Measurements from ENCODE around the gene CCDC59.
"Not testable (repeated sequence)": the region's sequence is repeated elsewhere in the genome, so short reads cannot be mapped to it uniquely, and the experiment has no call there.

The CCDC59 gene

DNA sequence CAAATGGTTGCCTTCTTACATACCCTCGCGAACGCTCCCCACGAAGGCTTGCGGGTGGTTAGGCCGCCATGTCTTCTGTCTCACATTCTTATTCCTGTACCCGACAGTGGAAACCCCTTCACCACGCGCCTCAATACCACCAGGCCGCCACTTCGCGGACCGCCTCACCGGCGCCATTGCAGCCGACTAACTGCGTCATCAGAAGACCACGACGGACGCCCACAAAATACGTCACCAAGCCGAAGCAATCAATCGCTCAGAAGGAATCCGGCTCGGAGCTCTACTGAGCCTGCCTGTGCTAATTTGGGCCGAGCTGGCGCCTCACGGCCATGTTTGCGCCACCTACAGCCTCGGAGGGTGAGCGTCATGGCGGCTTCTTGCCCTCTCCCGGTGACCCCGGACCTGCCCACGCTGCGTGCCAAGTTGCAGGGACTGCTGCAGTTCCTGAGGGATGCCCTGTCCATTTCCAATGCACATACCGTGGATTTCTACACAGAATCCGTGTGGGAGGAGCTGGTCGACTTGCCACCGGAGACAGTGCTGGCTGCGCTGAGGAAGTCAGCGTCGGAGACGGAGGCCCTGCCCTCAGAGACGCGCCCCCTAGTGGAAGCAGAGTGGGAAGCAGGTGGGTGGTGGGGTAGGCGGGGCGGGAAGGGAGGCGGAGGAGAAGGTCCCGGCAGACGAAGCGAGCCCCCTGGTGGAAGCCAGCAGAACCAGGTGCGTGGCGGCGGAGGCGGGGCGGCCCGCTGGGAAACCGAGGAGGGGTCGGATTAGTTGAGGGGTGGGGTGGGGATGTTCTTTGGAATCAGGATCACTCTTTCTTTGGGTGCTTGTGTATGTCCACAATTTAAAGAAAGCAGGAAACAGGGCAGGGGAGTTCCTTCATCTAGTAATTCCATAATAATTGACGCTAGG lies at the start of gene CCDC59, which contains the start of gene METTL25:
Gene CCDC59 (minus strand): TSS at position 188 of the 915 bp plus-strand sequence. CDS start 11 bp downstream, at position 177.
Gene METTL25 (plus strand): TSS at position 330 of the 915 bp plus-strand sequence. CDS start 37 bp downstream, at position 367.
- peak; percentile 98 for DNase-seq

GRCh38 chr12:82407481-82407880 lies 49.3 kb upstream of the CCDC59 start:
- no peak for DNase-seq

DNA sequence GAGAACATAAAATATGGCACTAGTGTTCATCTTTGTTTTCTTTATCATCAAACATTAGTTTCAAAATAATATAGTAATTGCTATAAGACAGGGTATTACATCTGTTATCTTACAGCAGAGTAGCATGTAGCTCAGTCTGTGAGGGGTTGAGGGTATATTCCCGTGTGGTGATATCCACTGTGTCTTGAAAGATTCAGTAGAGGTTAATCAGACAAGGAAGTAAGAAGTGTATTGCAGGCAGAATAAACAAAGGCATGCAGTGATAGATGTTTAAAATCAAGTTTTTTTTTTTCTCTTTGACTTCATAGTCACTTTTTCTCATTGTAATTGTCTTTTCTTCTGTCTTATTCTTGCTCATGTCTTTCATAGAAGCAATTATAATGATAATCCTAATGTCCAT lies 48.5 kb upstream of the CCDC59 start:
- no peak for DNase-seq

DNA sequence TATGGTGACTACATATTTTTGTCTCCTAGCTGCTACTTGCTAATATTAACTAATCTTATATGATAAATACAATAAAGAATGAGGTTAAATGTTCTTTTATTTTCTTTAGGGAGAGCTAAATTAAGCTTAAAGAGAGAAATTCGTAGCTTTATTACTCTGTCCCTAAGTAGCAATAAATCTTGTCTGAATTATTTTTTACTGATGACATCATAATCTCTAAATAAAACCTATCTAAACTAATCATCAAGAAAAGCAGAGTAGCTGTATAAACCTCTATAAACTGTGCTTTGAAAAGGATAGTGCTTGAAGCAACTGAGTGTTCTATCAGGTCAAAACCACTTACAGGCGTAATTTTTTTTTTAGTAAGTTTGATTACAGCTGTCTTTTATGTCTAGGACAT lies 42.6 kb upstream of the CCDC59 start:
- no peak for DNase-seq

DNA sequence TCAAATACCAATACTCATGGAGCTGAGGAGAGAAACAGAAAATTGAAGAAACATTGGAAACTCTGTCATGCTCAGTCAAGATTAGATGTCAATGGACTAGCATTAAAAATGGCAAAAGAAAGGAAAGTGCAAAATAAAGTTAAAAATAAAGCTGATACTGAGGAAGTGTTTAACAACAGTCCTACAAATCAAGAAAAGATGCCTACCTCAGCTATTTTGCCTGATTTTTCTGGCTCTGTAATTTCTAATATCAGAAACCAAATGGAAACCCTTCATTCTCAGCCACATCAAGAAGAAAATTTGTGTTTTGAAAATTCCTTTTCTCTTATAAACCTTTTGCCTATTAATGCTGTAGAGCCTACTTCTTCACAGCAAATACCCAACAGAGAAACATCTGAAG lies 40.7 kb upstream of the CCDC59 start:
- DNase-seq: no peak

DNA sequence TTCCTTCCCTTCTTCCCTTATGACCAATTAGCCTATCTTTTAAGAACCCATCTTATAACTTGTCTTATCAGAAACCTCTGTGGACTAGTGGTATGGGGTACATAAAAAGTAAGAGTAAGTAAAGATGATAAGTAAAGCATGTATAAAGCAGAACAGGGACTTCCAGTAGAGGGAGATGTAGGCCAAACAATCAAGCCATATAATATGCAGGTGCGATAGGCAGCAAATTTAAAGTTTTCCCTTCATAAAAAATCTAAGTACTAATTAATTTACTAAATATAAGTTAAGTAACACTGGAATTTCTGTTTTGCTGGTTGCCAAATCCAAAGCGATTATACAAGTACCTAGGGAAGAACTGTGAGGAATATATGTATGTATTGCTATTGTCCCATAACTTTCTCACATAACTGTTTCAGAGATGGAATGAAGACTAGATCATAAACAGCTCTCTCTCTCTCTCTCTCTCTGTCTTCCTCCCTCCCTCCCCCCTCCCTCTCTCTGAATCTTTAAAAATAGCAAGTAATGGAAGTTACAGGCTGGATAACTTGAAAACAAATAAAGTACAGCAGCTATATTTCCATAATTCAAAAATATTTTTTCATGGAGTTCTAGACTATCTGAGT lies 25.9 kb upstream of the CCDC59 start:
- no peak for DNase-seq

DNA sequence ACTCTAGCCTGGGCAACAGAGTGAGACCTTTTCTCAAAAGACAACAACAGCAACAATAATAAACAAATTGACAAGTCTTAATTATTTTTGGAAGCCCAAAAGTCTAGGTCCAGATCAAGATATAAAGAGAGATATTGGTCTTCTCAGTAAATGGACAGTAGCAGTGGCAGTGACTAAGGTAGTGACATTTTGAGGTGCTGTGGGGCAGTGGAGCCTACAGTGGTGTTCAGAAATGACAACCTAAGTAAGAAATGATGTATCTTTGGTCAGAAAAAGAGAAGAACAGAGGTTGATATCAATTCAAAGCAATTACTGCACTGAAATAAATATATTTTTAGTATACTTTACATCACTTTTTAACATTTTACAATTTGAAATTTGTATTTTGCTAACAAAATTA lies 20.8 kb upstream of the CCDC59 start:
- no peak for DNase-seq

DNA sequence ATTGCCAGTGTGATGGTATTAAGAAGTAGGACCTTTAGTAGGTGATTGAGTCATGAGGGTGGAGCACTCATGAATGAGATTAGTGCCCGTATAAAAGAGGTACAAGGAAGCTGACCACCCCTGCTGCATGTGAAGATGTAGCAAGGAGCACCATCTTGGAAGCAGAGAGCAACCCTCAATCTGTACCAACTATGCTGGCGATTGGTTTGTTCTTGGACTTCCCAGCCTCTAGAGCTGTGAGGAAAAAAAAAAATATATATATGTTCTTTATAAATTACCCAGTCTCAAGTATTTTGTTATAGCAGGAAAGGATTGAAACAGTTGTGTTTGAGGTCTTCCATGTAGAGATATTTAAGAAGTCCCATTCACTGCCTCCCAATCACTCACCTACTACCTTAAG lies 17.0 kb upstream of the CCDC59 start:
- DNase-seq: no peak

DNA sequence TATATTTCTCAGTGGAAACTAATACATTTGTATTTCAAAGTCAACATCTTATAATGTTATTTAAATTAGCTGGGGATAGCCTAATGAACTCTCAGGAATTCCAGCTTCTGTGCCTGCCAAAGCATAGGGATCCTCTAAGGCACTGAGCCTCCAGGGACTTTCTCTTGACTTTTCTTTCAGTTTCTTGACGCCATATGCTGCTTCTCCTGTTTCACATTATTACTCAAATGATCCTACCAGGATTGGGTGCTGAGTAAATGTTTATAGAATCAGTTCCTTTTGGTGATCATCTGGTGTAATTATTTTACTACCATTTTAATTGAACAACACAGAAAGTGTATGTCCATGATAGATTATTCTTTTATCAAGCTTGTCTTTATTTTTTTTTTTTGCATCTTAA lies 8.0 kb upstream of the CCDC59 start:
- no peak for DNase-seq

GRCh38 chr12:82363990-82364389 lies 5.8 kb upstream of the CCDC59 start:
- no peak for DNase-seq

GRCh38 chr12:82361461-82361915 lies 3.3 kb upstream of the CCDC59 start:
- DNase-seq: no peak

DNA sequence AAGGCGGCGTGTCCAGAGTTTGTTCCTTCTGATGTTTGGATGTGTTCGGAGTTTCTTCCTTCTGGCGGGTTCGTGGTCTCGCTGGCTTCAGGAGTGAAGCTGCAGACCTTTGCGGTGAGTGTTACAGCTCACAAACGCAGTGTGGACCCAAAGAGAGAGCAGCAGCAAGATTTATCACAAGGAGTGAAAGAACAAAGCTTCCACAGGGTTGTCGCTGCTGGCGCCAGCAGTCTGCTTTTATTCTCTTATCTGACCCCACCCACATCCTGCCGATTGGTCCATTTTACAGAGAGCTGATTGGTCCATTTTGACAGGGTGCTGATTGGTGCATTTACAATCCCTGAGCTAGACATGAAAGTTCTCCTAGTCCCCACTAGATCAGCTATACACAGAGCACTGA lies 2.6 kb upstream of the CCDC59 start:
- DNase-seq: not testable (repeated sequence)

GRCh38 chr12:82359115-82359478 lies 910 bp upstream of the CCDC59 start:
- peak; percentile 3 for DNase-seq

DNA sequence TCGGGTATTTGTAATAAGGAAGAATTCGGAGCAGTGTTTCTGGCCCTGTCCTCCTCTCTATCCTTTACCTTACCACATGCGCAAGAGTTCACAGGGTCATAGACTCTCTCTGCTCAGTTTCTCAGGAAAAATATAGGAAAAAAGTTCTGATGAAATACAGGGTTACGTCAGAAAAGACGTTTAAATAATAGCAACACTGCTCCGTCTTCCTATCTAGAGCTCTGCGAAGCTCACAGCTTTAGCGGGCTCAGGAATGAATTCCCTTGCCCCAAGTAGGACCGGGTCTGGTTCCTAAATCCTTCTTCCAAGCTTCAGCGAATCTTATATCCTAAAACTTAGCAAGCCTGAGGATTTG lies 365 bp downstream of the CCDC59 start:
- no peak for DNase-seq

DNA sequence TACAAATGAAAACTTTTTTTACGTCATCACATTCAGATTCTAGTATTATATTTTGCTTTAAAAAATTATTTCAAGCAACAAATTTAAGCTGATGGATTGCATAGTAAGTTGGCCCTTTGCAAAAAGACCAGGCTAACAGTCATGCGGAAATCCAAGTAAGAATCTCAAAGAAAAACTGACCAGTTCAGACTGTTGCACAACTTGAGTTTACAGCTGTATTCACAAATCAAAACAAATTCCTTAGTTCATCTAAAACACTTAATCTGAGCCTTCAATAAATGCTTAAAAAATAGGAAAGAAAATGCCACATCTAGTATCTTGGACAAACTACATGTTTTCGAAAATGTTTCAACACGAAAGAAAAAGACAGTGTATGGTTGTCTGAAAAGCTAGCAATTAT lies 847 bp downstream of the CCDC59 start:
- no peak for DNase-seq

DNA sequence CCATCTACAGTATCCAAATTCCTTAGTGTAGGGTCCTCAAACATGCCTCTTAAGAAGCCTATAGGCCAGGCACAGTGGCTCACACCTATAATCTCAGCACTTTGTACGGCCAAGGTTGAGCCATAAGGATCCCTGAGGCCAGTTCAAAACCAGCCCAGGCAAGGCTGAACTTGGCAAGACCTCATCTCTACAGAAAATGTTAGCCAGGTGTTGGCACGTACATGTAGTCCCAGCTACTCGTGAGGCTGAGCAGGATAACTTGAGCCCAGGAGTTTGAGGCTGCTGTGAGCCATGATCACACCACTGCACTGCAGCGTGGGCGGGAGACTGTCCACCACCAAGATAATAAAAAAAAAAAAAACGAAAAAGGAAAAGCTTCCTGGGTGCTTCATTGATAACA lies 6.8 kb downstream of the CCDC59 start:
- DNase-seq: no peak

GRCh38 chr12:82350161-82350560 lies 8.0 kb downstream of the CCDC59 start:
- DNase-seq: no peak

- no peak for DNase-seq
Measured at GRCh38 chr12:82329508-82329907, 28.7 kb downstream of the CCDC59 start.

DNA sequence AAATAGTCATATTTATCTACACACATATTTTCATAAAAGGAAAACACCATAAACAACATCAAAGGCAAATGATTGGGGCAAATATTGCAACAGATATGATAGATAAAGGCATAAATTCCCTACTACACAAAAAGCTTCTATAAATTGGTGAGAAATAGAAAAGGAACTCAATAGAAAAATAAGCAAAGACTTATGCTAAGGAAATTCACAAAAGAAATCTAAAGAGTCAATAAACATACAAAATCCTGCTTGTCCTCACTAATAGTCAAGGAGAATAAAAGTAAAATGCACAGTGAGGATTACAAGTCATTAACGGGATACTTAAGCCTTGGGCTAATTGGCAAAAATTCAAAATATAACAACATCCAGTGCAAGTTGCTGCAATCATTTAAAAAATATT lies 30.3 kb downstream of the CCDC59 start:
- DNase-seq: no peak

GRCh38 chr12:82326905-82327503 lies 31.2 kb downstream of the CCDC59 start:
- no peak for DNase-seq

DNA sequence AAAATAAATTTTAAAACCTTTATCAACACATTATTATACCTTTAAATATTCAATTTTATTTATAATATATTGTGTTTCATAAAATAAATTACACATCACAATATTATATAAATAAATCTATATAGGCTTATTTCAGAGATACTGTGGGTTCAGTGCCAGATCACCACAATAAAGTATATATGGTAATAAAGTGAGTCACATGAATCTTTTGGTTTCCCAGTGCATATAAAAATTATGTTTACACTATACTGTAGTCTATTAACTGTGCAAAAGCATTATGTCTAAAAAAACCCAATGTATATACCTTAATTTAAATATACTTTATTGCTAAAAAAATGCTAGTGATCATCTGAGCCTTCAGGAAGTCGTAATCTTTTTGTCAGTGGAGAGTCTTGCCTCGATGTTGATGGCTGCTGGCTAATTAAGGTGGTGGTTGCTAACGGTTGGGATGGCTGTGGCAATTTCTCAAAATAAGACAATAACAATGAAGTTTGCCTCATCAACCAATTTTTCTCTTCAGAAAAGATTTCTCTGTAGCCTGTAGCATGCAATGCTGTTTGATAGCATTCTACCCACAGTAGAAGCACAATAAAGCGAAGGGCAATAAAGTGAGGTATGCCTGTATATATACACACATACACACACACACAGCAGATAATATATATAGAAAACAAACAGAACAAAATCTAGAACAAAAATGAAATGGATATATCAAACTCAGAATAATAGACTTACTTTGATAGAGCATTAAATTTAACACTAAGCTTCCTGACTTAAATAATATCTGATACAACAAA lies 32.4 kb downstream of the CCDC59 start:
- DNase-seq: no peak

DNA sequence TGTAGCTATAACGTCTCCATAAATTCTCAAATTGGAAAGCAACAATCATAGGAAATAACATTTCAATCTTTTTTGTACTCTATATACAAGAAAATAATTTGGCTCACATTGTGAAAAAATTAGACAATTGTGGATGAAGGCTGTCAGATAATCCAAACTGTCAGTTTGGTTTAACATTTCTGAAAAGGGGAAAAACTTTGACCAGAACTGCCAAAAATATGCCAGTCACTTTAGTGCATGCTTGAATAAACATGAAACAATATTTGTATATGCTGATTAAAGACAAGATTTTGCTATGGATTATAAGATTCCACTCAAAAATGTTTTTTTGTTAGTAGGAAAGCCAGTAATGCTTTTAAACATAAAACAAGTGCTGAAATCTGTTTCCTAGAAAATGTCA lies 38.9 kb downstream of the CCDC59 start:
- no peak for DNase-seq

DNA sequence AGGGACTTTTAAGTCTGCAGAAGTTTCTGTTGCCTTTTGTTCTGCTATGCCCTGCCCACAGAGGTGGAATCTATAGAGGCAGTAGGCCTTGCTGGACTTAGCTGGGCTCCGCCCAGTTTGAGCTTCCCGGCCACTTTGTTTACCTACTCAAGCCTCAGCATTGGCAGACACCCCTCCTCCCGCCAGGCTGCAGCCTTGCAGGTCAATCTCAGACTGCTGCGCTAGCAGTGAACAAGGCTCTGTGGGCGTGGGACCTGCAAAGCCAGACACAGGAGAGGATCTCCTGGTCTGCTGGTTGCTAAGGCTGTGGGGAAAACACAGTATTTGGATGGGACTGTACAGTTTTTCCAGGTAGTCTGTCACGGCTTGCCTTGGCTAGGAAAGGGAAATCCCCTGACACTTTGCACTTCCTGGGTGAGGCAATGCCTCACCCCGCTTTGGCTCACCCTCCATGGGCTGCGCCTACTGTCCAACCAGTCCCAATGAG lies 43.7 kb downstream of the CCDC59 start:
- DNase-seq: peak; percentile 43

Measured in NCI-H2029 (cell line).